Loucy (cell line): Measurements from ENCODE around the gene SORCS2.

ENCODE experiments used
- H2AFZ ChIP-seq: fragments of 200-600 bp; sonication (generic); 2 replicates; pipeline ENCODE4 v1.6.0; 2016; ENCODE audit warnings: antibody characterized with exemption, mild to moderate bottlenecking, low read length, moderate library complexity
- H3F3A ChIP-seq: fragments of 200-600 bp; 2 replicates; pipeline ENCODE4 v1.6.0; 2016; ENCODE audit warnings: antibody characterized with exemption, low read depth, mild to moderate bottlenecking
- H3K27me3 ChIP-seq: fragments of 200-600 bp; sonication (generic); 2 replicates; pipeline ENCODE4 v1.6.1; 2014; ENCODE audit warnings: low read length, mild to moderate bottlenecking; ENCODE audit not compliant: insufficient read depth, poor library complexity, severe bottlenecking
- H3K36me3 ChIP-seq: fragments of 200-600 bp; sonication (generic); 2 replicates; pipeline ENCODE4 v1.6.1; 2016; ENCODE audit warnings: low read length; ENCODE audit not compliant: insufficient read depth
- H3K4me1 ChIP-seq: fragments of 200-600 bp; sonication (generic); 2 replicates; pipeline ENCODE4 v1.5.1; 2014; ENCODE audit warnings: low read length, mild to moderate bottlenecking; ENCODE audit not compliant: insufficient read depth, poor library complexity, severe bottlenecking
- H3K4me2 ChIP-seq: fragments of 200-600 bp; sonication (generic); 2 replicates; pipeline ENCODE4 v1.6.0; 2014; ENCODE audit warnings: antibody characterized with exemption, low read length, low read depth, mild to moderate bottlenecking; ENCODE audit not compliant: poor library complexity, severe bottlenecking
- H3K4me3 ChIP-seq: fragments of 200-600 bp; sonication (generic); 2 replicates; pipeline ENCODE4 v1.5.1; 2014; ENCODE audit warnings: low read length, mild to moderate bottlenecking, mixed read lengths; ENCODE audit not compliant: poor library complexity, severe bottlenecking
- H3K79me2 ChIP-seq: fragments of 200-600 bp; sonication (generic); 2 replicates; pipeline ENCODE4 v1.6.1; 2014; ENCODE audit warnings: low read length; ENCODE audit not compliant: insufficient read depth
- H3K9ac ChIP-seq: fragments of 200-600 bp; sonication (generic); 2 replicates; pipeline ENCODE4 v1.6.0; 2014; ENCODE audit warnings: mild to moderate bottlenecking, low read depth, low read length, moderate library complexity; ENCODE audit not compliant: poor library complexity, severe bottlenecking
- H3K9me2 ChIP-seq: fragments of 200-600 bp; sonication (generic); replicated peaks from 2 replicates; pipeline ENCODE4 v1.6.1; 2016; ENCODE audit warnings: low read depth, low read length, mixed read lengths
- H3K9me3 ChIP-seq: fragments of 200-600 bp; sonication (generic); 2 replicates; pipeline ENCODE4 v1.6.1; 2014; ENCODE audit warnings: mild to moderate bottlenecking, antibody characterized with exemption, low read length, low read depth; ENCODE audit not compliant: insufficient read depth
- H4K20me1 ChIP-seq: fragments of 200-600 bp; sonication (generic); 2 replicates; pipeline ENCODE4 v1.6.0; 2014; ENCODE audit warnings: antibody characterized with exemption, low read length, mild to moderate bottlenecking; ENCODE audit not compliant: insufficient read depth, poor library complexity, severe bottlenecking
- CTCF ChIP-seq: fragments of 200-600 bp; sonication (generic); conservative IDR thresholded peaks from 2 replicates; pipeline ENCODE4 v1.5.1; 2014; ENCODE audit warnings: mild to moderate bottlenecking, antibody characterized with exemption, low read length
- EZH2phosphoT487 ChIP-seq: fragments of 200-600 bp; IDR thresholded peaks from 2 replicates; pipeline ENCODE4 v1.6.1; 2018; ENCODE audit warnings: antibody characterized with exemption, mild to moderate bottlenecking, moderate library complexity, borderline replicate concordance

The SORCS2 gene

DNA sequence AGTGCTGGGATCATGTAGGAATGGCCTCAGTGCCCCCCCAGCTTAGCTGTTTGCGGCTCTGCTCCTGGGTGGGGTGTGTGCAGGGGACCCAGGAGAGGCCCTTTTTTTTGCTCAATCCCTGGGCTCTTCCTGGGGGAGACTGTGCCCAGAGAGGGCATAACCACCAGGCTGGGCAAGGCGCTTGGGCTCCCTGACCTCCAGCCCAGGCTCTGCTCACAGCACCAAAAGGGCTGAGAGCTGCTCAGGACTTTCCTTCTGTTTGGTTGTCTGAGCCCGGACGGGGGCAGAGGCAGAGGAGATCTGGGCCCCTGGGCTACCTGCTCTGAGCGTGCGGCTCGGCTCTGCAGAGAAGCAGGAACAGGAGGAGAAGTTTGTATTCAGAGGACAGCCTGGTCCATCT is 177.7 kb downstream of the SORCS2 start:
- Histone ChIP-seq H3K4me1 (no peaks in the 10 kb centered on the region), H3F3A (no peaks in the 10 kb centered on the region), H3K79me2 (no peaks in the 10 kb centered on the region), H3K9me2 (no peaks in the 10 kb centered on the region), H3K4me2 (no peak overlapping the region), H4K20me1 (no peaks in the 10 kb centered on the region), H2AFZ (no peak overlapping the region), H3K9ac (no peak overlapping the region), H3K9me3 (peaks cover 6% of the 10 kb centered on the region; the same call in 1 of the 2 replicates), H3K36me3 (no peaks in the 10 kb centered on the region), H3K4me3 (no peak overlapping the region), H3K27me3 (no peaks in the 10 kb centered on the region)
- no peak for TF ChIP-seq CTCF
- no peak for TF ChIP-seq EZH2phosphoT487

DNA sequence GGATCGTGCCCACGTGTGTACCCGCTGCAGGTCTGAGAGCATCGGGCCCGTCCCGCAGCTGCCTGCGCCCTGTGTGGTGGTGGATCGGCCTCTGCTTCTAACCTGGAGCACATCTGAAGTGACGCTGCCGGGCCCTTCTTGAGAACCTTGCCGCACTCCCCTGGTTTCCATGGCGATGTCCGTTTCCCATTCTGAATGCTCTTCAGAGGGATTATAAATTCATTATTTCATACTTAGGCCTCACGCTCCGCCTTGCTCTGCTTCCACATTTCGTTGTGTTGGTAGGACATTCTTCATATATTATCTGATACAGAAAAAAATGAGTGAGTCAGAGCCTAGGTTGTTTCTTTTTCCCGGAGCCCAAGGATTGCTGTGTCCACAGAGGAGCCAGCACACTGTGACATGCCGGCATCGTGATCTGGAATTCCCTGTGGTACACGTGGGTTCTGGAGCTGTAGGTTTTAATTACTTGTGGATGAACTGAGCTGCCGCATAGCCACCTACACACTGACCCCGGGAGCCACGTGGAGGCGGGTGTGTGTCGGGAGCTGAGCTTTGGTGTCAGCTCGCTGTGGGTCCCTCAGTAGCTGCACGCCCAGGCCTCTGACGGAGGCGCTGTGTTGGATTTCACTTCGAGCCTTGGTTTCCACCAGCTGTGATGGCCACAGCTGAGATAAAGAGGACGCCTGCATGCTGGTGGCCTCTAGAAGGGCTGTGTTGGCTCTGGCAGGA is 179.0 kb downstream of the SORCS2 start:
- no peaks in the 10 kb centered on the region for H3K36me3 ChIP-seq
- H3K4me1 ChIP-seq: no peaks in the 10 kb centered on the region
- H2AFZ ChIP-seq: no peak overlapping the region
- H4K20me1 ChIP-seq: no peaks in the 10 kb centered on the region
- no peak overlapping the region for H3K4me2 ChIP-seq
- TF ChIP-seq EZH2phosphoT487: no peak
- TF ChIP-seq CTCF: no peak
- H3K4me3 ChIP-seq: no peak overlapping the region
- peaks cover 6% of the 10 kb centered on the region; the same call in 1 of the 2 replicates for H3K9me3 ChIP-seq
- H3F3A ChIP-seq: no peaks in the 10 kb centered on the region
- no peak overlapping the region for H3K9ac ChIP-seq
- no peaks in the 10 kb centered on the region for H3K27me3 ChIP-seq
- no peaks in the 10 kb centered on the region for H3K79me2 ChIP-seq
- H3K9me2 ChIP-seq: no peaks in the 10 kb centered on the region

- Histone ChIP-seq H3F3A (no peaks in the 10 kb centered on the region), H3K79me2 (no peaks in the 10 kb centered on the region), H3K27me3 (no peaks in the 10 kb centered on the region), H2AFZ (no peak overlapping the region), H3K36me3 (no peaks in the 10 kb centered on the region), H4K20me1 (no peaks in the 10 kb centered on the region), H3K9ac (no peak overlapping the region), H3K9me3 (peaks cover 6% of the 10 kb centered on the region; the same call in 1 of the 2 replicates), H3K9me2 (no peaks in the 10 kb centered on the region), H3K4me2 (no peak overlapping the region), H3K4me3 (no peak overlapping the region), H3K4me1 (no peaks in the 10 kb centered on the region)
- TF ChIP-seq EZH2phosphoT487 (no peak), CTCF (no peak)
Measured at GRCh38 chr4:7372673-7373072, 180.3 kb downstream of the SORCS2 start.
